ENCODE results near the gene SLC17A2. TPM values are rescaled to one million over a fixed set of nuclear protein-coding genes. Genes with fewer than 3 reads are reported as not detected.

Gene SLC17A2
- total and polyA plus RNA-seq, 7 experiments from 2014 or later, result 0.15 TPM; not detected in 6

GRCh38 chr6:25907475-25908014 is 22.9 kb downstream of the SLC17A2 start:
- no peaks in the 10 kb centered on the region for H3K4me1 ChIP-seq (ENCODE audit: control insufficient read depth in 2 of 2, insufficient read depth in 2 of 2, low read length in 2 of 2)
- Mint-ChIP-seq H3K9me3 (no peaks in the 10 kb centered on the region), H3K4me1 (peaks cover 0 to 7% (median 0%) of the 10 kb centered on the region in 7 donors), H3K4me3 (no peak overlapping the region), H3K36me3 (peaks cover 0 to 3% (median 0%) of the 10 kb centered on the region in 5 donors), H3K27ac (no peak overlapping the region), H3K27me3 (peaks cover 0 to 16% (median 8%) of the 10 kb centered on the region in 5 donors)
- no peaks in the 10 kb centered on the region for H3K9me3 ChIP-seq (ENCODE audit: control insufficient read depth in 2 of 3, low read length in 3 of 3)
- intact Hi-C loops (cut with micrococcal nuclease), result no loop called here
- no peak for DNase-seq
- H3K27ac ChIP-seq (ENCODE audit: low read depth, low read length), result no peak overlapping the region
- POLR2A ChIA-PET, result no interaction called here
- no peak for ATAC-seq
- H3K27me3 ChIP-seq (ENCODE audit: control insufficient read depth in 2 of 2, insufficient read depth in 2 of 2, low read length in 2 of 2), result no peaks in the 10 kb centered on the region
- H3K36me3 ChIP-seq (ENCODE audit: control insufficient read depth in 2 of 3, insufficient read depth in 3 of 3, low read length in 3 of 3), result no peaks in the 10 kb centered on the region
- no peak overlapping the region for H3K4me3 ChIP-seq (ENCODE audit: low read length)
- CTCF ChIA-PET, result no interaction called here

- Histone ChIP-seq H3K27ac (ENCODE audit: low read depth, low read length) (no peak overlapping the region), H3K9me3 (ENCODE audit: control insufficient read depth in 2 of 3, low read length in 3 of 3) (no peaks in the 10 kb centered on the region), H3K27me3 (ENCODE audit: control insufficient read depth in 2 of 2, insufficient read depth in 2 of 2, low read length in 2 of 2) (no peaks in the 10 kb centered on the region), H3K4me3 (ENCODE audit: low read length) (no peak overlapping the region), H3K36me3 (ENCODE audit: control insufficient read depth in 2 of 3, insufficient read depth in 3 of 3, low read length in 3 of 3) (no peaks in the 10 kb centered on the region), H3K4me1 (ENCODE audit: control insufficient read depth in 2 of 2, insufficient read depth in 2 of 2, low read length in 2 of 2) (no peaks in the 10 kb centered on the region)
- Mint-ChIP-seq H3K4me1 (peaks cover 0 to 4% (median 0%) of the 10 kb centered on the region in 7 donors), H3K27me3 (peaks cover 0 to 16% (median 8%) of the 10 kb centered on the region in 5 donors), H3K9me3 (no peaks in the 10 kb centered on the region), H3K4me3 (no peak overlapping the region), H3K27ac (peak overlapping the region in 1 of 9 donors; percentile 86), H3K36me3 (no peaks in the 10 kb centered on the region)
- POLR2A ChIA-PET, result no interaction called here
- CTCF ChIA-PET, result interaction anchor here (0.6 kb wide), 1 partner anchor 185 kb away, joined by 3 read pairs; no protein-coding TSS in a partner anchor
- DNase-seq, result no peak
- no peak for ATAC-seq
- intact Hi-C loops (cut with micrococcal nuclease), result no loop called here
Measured at GRCh38 chr6:25903467-25904099, 26.9 kb downstream of the SLC17A2 start.

- ChIA-PET POLR2A (no interaction called here), CTCF (interaction anchor here (0.8 kb wide), 1 partner anchor 636 kb away, joined by 3 read pairs; no protein-coding TSS in a partner anchor)
- Mint-ChIP-seq H3K27ac (no peak overlapping the region), H3K9me3 (no peaks in the 10 kb centered on the region), H3K4me1 (no peaks in the 10 kb centered on the region), H3K27me3 (peaks cover 0 to 16% (median 7%) of the 10 kb centered on the region in 5 donors), H3K4me3 (no peak overlapping the region), H3K36me3 (no peaks in the 10 kb centered on the region)
- Histone ChIP-seq H3K9me3 (ENCODE audit: control insufficient read depth in 2 of 3, low read length in 3 of 3) (no peaks in the 10 kb centered on the region), H3K27ac (ENCODE audit: low read depth, low read length) (no peak overlapping the region), H3K27me3 (ENCODE audit: control insufficient read depth in 2 of 2, insufficient read depth in 2 of 2, low read length in 2 of 2) (no peaks in the 10 kb centered on the region), H3K36me3 (ENCODE audit: control insufficient read depth in 2 of 3, insufficient read depth in 3 of 3, low read length in 3 of 3) (no peaks in the 10 kb centered on the region), H3K4me3 (ENCODE audit: low read length) (no peak overlapping the region), H3K4me1 (ENCODE audit: control insufficient read depth in 2 of 2, insufficient read depth in 2 of 2, low read length in 2 of 2) (no peaks in the 10 kb centered on the region)
- intact Hi-C loops (cut with micrococcal nuclease), result no loop called here
- DNase-seq (no peak), ATAC-seq (no peak)
Measured at GRCh38 chr6:25902071-25902470, 28.4 kb downstream of the SLC17A2 start.

GRCh38 chr6:25900843-25901242 is 29.6 kb downstream of the SLC17A2 start:
- H3K27me3 Mint-ChIP-seq, result peaks cover 0 to 12% (median 7%) of the 10 kb centered on the region in 5 donors
- ChIA-PET CTCF (interaction anchor here (1.0 to 1.9 kb wide), 2 partner anchors 11 to 19 kb away, joined by 4 to 7 read pairs; no protein-coding TSS in a partner anchor), POLR2A (no interaction called here)

GRCh38 chr6:25899580-25900408 is 30.7 kb downstream of the SLC17A2 start:
- H3K27me3 Mint-ChIP-seq, result peaks cover 0 to 12% (median 0%) of the 10 kb centered on the region in 5 donors

More at GRCh38 chr6:25900843-25901242, 29.6 kb downstream of the SLC17A2 start:
- Mint-ChIP-seq H3K36me3 (no peaks in the 10 kb centered on the region), H3K27ac (no peak overlapping the region), H3K9me3 (no peaks in the 10 kb centered on the region), H3K4me3 (no peak overlapping the region), H3K4me1 (peaks cover 0 to 1% (median 0%) of the 10 kb centered on the region in 7 donors)
- H3K4me1 ChIP-seq (ENCODE audit: control insufficient read depth in 2 of 2, insufficient read depth in 2 of 2, low read length in 2 of 2), result no peaks in the 10 kb centered on the region
- H3K9me3 ChIP-seq (ENCODE audit: control insufficient read depth in 2 of 3, low read length in 3 of 3), result no peaks in the 10 kb centered on the region
- DNase-seq (no peak), ATAC-seq (no peak)
- intact Hi-C loops (cut with micrococcal nuclease), result no loop called here
- H3K27me3 ChIP-seq (ENCODE audit: control insufficient read depth in 2 of 2, insufficient read depth in 2 of 2, low read length in 2 of 2), result no peaks in the 10 kb centered on the region
- H3K27ac ChIP-seq (ENCODE audit: low read depth, low read length), result no peak overlapping the region
- H3K36me3 ChIP-seq (ENCODE audit: control insufficient read depth in 2 of 3, insufficient read depth in 3 of 3, low read length in 3 of 3), result no peaks in the 10 kb centered on the region
- H3K4me3 ChIP-seq (ENCODE audit: low read length), result no peak overlapping the region

GRCh38 chr6:25899123-25899522 is 31.4 kb downstream of the SLC17A2 start:
- Histone ChIP-seq H3K4me1 (ENCODE audit: control insufficient read depth in 2 of 2, insufficient read depth in 2 of 2, low read length in 2 of 2) (no peaks in the 10 kb centered on the region), H3K36me3 (ENCODE audit: control insufficient read depth in 2 of 3, insufficient read depth in 3 of 3, low read length in 3 of 3) (no peaks in the 10 kb centered on the region), H3K9me3 (ENCODE audit: control insufficient read depth in 2 of 3, low read length in 3 of 3) (no peaks in the 10 kb centered on the region), H3K27me3 (ENCODE audit: control insufficient read depth in 2 of 2, insufficient read depth in 2 of 2, low read length in 2 of 2) (no peaks in the 10 kb centered on the region), H3K4me3 (ENCODE audit: low read length) (no peak overlapping the region), H3K27ac (ENCODE audit: low read depth, low read length) (no peak overlapping the region)
- ATAC-seq (no peak), DNase-seq (no peak)
- H3K9me3 Mint-ChIP-seq, result no peaks in the 10 kb centered on the region
- ChIA-PET POLR2A (interaction anchor here (0.6 kb wide), 1 partner anchor 36 kb away, joined by 4 read pairs; no protein-coding TSS in a partner anchor), CTCF (interaction anchor here (1.3 to 1.9 kb wide), 3 partner anchors 9 to 180 kb away, joined by 4 to 7 read pairs (median 5); no protein-coding TSS in a partner anchor)
- intact Hi-C loops (cut with micrococcal nuclease), result no loop called here
- H3K36me3 Mint-ChIP-seq, result no peaks in the 10 kb centered on the region
- no peak overlapping the region for H3K27ac Mint-ChIP-seq
- H3K4me1 Mint-ChIP-seq, result peaks cover 0 to 2% (median 0%) of the 10 kb centered on the region in 7 donors
- H3K27me3 Mint-ChIP-seq, result peaks cover 0 to 9% (median 0%) of the 10 kb centered on the region in 5 donors
- no peak overlapping the region for H3K4me3 Mint-ChIP-seq

More at GRCh38 chr6:25899580-25900408, 30.7 kb downstream of the SLC17A2 start:
- no peaks in the 10 kb centered on the region for H3K9me3 ChIP-seq (ENCODE audit: control insufficient read depth in 2 of 3, low read length in 3 of 3)
- ChIA-PET POLR2A (interaction anchor here (0.6 kb wide), 1 partner anchor 36 kb away, joined by 4 read pairs; no protein-coding TSS in a partner anchor), CTCF (interaction anchor here (1.3 to 1.9 kb wide), 3 partner anchors 10 to 180 kb away, joined by 4 to 7 read pairs (median 5); no protein-coding TSS in a partner anchor)
- Mint-ChIP-seq H3K27ac (no peak overlapping the region), H3K4me3 (no peak overlapping the region), H3K9me3 (no peaks in the 10 kb centered on the region), H3K36me3 (no peaks in the 10 kb centered on the region), H3K4me1 (peaks cover 0 to 1% (median 0%) of the 10 kb centered on the region in 7 donors)
- no peak for DNase-seq
- no peak overlapping the region for H3K4me3 ChIP-seq (ENCODE audit: low read length)
- no peaks in the 10 kb centered on the region for H3K4me1 ChIP-seq (ENCODE audit: control insufficient read depth in 2 of 2, insufficient read depth in 2 of 2, low read length in 2 of 2)
- no peaks in the 10 kb centered on the region for H3K36me3 ChIP-seq (ENCODE audit: control insufficient read depth in 2 of 3, insufficient read depth in 3 of 3, low read length in 3 of 3)
- no peak overlapping the region for H3K27ac ChIP-seq (ENCODE audit: low read depth, low read length)
- H3K27me3 ChIP-seq (ENCODE audit: control insufficient read depth in 2 of 2, insufficient read depth in 2 of 2, low read length in 2 of 2), result no peaks in the 10 kb centered on the region
- no peak for ATAC-seq
- intact Hi-C loops (cut with micrococcal nuclease), result no loop called here
